ENCODE results near the gene DRC1. TPM values are rescaled to one million over a fixed set of nuclear protein-coding genes. Genes with fewer than 3 reads are reported as not detected.

The DRC1 gene
- total and polyA plus RNA-seq, 2 of the 13 experiments (the other 11 are each of a cell fraction or from before 2014, with no cell fraction given): 0.07 TPM; not detected in 1

DNA sequence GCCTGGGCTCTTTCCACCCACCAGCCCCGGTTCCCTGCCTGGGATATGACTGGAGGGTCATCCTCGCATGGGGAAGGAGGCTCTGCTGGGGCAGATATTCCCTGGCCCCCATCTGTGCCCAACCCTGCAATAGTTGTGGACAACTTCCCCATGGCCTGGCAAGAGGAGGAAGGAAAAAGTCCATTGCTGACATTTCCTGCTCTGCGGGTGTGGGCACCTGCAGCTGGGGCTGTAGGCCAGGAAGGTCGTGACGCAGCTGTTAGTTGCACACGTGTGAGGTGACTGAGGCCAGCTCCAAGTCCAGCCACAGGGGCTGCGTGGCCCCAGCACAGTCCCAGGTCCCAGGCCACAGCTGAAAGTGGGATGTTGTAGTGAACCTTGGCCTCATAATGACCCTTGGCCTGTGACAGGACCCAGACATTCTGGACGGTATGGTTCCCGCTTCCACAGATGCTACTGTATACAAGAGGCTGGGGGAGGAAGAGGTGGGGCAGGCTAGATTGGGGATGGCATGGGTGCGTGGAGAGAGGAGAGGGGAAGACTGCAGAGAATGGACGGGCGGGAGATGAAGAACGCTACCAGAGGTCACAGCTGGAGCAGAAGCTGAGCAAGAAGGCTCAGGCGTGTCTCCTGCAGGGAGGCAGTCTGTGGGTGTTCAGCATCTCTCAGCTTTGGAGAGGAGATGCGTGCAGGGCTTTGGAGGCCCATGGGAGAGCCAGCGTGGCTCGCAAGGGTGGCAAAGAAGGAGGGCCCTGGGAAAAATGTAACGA, 54.1 kb downstream of the DRC1 start (continued):
- TF ChIP-seq, protein P1, sequence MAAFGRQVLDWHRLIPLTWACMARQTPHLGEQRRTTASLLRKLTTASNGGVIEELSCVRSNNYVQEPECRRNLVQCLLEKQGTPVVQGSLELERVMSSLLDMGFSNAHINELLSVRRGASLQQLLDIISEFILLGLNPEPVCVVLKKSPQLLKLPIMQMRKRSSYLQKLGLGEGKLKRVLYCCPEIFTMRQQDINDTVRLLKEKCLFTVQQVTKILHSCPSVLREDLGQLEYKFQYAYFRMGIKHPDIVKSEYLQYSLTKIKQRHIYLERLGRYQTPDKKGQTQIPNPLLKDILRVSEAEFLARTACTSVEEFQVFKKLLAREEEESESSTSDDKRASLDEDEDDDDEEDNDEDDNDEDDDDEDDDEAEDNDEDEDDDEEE (CRISPR knock-in tag; IDR thresholded peaks at IDR 0.05): 0 out of 2 replicates have a peak, but pooled peaks have one; percentile 57
- 0 out of 2 replicates have a peak, but pooled peaks have one; percentile 63 for TF ChIP-seq ZNF747 (CRISPR knock-in tag; IDR thresholded peaks at IDR 0.05; ENCODE audit: borderline replicate concordance)
- TF ChIP-seq SUZ12 (IDR thresholded peaks at IDR 0.05; ENCODE audit: low read depth, low read length): no peak
- peak; percentile 36; the same call in 1 of the 2 replicates for TF ChIP-seq SP4 (CRISPR knock-in tag; IDR thresholded peaks at IDR 0.05)
- TF ChIP-seq ELF3 (CRISPR knock-in tag; IDR thresholded peaks at IDR 0.05): peak; percentile 42; the same call in 1 of the 2 replicates
- no peak; the same call in 1 of the 2 replicates for TF ChIP-seq ESRRA (CRISPR knock-in tag; IDR thresholded peaks at IDR 0.05; ENCODE audit: low read depth)
- TF ChIP-seq CCDC6 (CRISPR knock-in tag; IDR thresholded peaks at IDR 0.05): peak; percentile 76
- no peak for TF ChIP-seq ZNF274 (CRISPR knock-in tag; IDR thresholded peaks at IDR 0.05)
- no peak for TF ChIP-seq ZNF101 (CRISPR knock-in tag; IDR thresholded peaks at IDR 0.05; ENCODE audit: borderline replicate concordance, low read depth)
- 0 out of 2 replicates have a peak, but pooled peaks have one; percentile 90 for TF ChIP-seq DNMT1 (CRISPR knock-in tag; IDR thresholded peaks at IDR 0.05)
- no peak; the same call in 1 of the 2 replicates for TF ChIP-seq ZFY (CRISPR knock-in tag; IDR thresholded peaks at IDR 0.05)
- TF ChIP-seq JUN (CRISPR knock-in tag; IDR thresholded peaks at IDR 0.05): 0 out of 2 replicates have a peak, but pooled peaks have one; percentile 18
- TF ChIP-seq ZSCAN12 (CRISPR knock-in tag; IDR thresholded peaks at IDR 0.05): no peak
- TF ChIP-seq ARNTL (CRISPR knock-in tag; IDR thresholded peaks at IDR 0.05): peak; percentile 65
- peak; percentile 87 to 94 for TF ChIP-seq NR2F1 (CRISPR knock-in tag; IDR thresholded peaks at IDR 0.05)
- 0 out of 2 replicates have a peak, but pooled peaks have one; percentile 18 for TF ChIP-seq ZNF703 (CRISPR knock-in tag; IDR thresholded peaks at IDR 0.05; ENCODE audit: borderline replicate concordance)
- no peak for TF ChIP-seq SSRP1 (CRISPR knock-in tag; IDR thresholded peaks at IDR 0.05)
- TF ChIP-seq, protein P2, sequence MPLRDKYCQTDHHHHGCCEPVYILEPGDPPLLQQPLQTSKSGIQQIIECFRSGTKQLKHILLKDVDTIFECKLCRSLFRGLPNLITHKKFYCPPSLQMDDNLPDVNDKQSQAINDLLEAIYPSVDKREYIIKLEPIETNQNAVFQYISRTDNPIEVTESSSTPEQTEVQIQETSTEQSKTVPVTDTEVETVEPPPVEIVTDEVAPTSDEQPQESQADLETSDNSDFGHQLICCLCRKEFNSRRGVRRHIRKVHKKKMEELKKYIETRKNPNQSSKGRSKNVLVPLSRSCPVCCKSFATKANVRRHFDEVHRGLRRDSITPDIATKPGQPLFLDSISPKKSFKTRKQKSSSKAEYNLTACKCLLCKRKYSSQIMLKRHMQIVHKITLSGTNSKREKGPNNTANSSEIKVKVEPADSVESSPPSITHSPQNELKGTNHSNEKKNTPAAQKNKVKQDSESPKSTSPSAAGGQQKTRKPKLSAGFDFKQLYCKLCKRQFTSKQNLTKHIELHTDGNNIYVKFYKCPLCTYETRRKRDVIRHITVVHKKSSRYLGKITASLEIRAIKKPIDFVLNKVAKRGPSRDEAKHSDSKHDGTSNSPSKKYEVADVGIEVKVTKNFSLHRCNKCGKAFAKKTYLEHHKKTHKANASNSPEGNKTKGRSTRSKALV (CRISPR knock-in tag; IDR thresholded peaks at IDR 0.05): peak; percentile 28; the same call in 1 of the 2 replicates
- TF ChIP-seq ZNF563 (CRISPR knock-in tag; IDR thresholded peaks at IDR 0.05): 0 out of 2 replicates have a peak, but pooled peaks have one; percentile 27
- TF ChIP-seq EP300 (IDR thresholded peaks at IDR 0.05; ENCODE audit: low read depth in 2 of 2, low read length in 2 of 2): peak; percentile 29 to 33; a peak in 1 of 4 replicates
- no peak for TF ChIP-seq EP300 (CRISPR knock-in tag; IDR thresholded peaks at IDR 0.05; ENCODE audit: borderline replicate concordance)
- 0 out of 2 replicates have a peak, but pooled peaks have one; percentile 62 for TF ChIP-seq RNF2 (conservative IDR thresholded peaks at IDR 0.05; ENCODE audit: low read depth)
- 0 out of 2 replicates have a peak, but pooled peaks have one; percentile 32 for TF ChIP-seq NKX3-1 (CRISPR knock-in tag; IDR thresholded peaks at IDR 0.05)
